Cardiac septum (tissue), 1 donor: ENCODE measurements around the gene TENM3. TPM values are rescaled to one million over a fixed set of nuclear protein-coding genes. Genes with fewer than 3 reads are reported as not detected.
"Not testable (repeated sequence)": the region's sequence is repeated elsewhere in the genome, so short reads cannot be mapped to it uniquely, and the experiment has no call there.

ENCODE experiments used
- DNase-seq: peaks from one replicate; pipeline ENCODE4 v3.0.0-alpha.2; 2020; ENCODE audit warnings: low spot score
- intact Hi-C: fragments of 100-400 bp; cut with DNase I; formaldehyde crosslinking; loops from one replicate; pipeline ENCODE4 v1.14.0; 2022
- long read RNA-seq: library from polyadenylated mRNA; unstranded; transcript quantifications from one replicate; pipeline ENCODE4 v2.0.0, GENCODE V29; 2021
- total RNA-seq: library from RNA; stranded (reverse); fragmentation: NEBNext Ultra II Directional; extraction: Animal tissue kit (Norgen Biotek cat#: 25700); gene quantifications from one replicate; pipeline ENCODE4 v1.2.1, GENCODE V29; 2021
- donor health status: DM: no; HTN: no; CAD: no.

Gene TENM3
- 3.9 TPM for total RNA-seq
- long read RNA-seq, partial matches to known transcripts, result 2 of 6 reads
- long read RNA-seq, other reads (novel, unspliced or antisense), result 4 of 6 reads

GRCh38 chr4:182243204-182243603 lies at the start of gene TENM3:
TENM3 (plus strand) TSS chr4:182243402; CDS start chr4:182324021, 80,619 bp downstream.
- intact Hi-C loops, DNase-seq: not testable (repeated sequence)

DNA sequence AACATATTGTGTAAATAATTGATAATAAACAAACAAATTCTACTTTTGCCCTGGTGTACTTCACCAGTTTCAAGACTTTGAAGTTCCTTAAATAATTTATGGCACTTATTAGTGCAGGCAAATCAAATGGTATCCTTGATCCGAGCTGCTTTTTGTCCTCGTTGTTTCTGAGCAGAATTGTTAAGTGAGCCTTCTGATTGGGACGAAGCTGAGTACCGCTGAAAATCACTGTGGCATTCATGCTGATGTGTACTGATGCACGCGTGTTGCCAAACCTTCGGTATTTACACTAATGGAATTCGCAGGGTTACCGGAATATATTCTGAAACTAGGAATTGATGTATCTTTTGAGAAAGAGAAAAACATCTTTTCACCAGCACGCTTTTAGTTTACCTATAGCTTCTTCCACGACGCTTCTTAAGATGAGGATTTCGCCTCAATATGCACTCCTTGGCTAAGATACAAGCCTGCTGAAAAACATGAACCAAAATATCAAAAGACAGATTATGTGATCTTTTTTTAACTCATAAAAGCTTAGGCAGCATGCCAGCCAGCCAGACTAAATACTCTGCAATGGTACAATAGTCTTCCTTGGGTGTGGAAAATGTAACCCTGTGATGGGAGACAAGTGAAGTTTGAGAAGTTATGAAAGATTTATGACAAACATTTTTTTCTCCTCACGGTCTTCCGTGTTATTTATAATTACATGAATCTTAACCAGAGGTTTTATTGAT lies 48.9 kb upstream of the TENM3 start:
- intact Hi-C loops, result no loop called here
- no peak for DNase-seq

GRCh38 chr4:182197611-182198010 lies 45.6 kb upstream of the TENM3 start:
- no peak for DNase-seq
- intact Hi-C loops, result no loop called here

DNA sequence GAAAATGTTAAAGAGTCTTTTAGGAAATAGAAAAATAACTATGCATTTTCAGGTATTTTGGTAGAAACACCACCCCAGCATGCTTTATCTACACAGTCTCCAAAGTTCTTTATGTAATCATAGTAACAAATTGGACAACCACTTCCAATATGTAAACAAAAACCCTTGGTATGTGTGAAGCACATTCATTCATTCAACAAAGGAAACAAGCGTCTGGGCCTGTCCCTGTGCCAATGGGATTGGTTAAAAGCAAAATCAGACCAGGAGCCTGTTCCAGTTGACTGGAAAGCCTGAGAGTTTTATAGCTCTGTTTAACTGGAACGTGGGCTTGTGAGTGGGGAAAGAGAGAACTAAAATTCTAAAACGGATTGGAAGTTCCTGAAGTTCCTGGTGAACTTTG lies 41.3 kb upstream of the TENM3 start:
- DNase-seq, result no peak
- intact Hi-C loops, result no loop called here

DNA sequence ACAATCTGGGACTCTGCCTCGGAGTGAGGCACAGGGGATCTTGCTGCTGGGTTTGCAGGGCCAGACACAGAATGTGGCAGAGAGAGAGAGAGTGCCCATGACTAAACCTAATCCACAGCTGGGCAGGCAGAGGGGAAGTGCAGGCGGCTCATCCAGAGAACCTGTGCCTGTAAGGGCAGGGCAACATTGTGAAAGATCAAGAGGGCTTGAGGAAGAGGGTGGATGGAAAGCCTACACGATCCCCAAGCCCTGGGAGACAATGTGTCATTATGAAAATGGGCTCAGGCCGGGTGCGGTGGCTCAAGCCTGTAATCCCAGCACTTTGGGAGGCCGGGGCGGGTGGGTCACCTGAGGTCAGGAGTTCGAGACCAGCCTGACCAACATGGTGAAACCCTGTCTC lies 40.6 kb upstream of the TENM3 start:
- intact Hi-C loops, result no loop called here
- no peak for DNase-seq

- intact Hi-C loops, result no loop called here
- DNase-seq, result no peak
Measured at GRCh38 chr4:182203872-182204411, 39.3 kb upstream of the TENM3 start.

DNA sequence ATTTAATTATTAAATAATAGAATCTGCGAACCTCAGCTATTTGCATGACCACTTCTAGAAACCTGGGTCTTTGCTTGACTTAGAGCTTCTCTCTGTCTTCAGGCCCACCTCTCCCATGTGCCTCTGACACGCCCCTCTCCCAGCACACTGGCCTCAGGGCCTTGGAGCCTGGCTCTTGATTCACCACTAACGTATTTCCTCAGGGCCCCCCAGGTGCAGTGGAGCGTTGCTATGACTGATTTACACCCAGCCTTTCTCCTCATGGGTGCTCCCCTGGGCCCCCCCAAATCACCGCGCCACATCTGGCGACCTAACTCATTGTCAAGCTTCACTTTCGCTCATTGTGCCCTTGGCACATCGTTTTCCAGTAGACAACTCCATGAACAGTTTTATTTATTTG lies 37.9 kb upstream of the TENM3 start:
- DNase-seq, result no peak
- intact Hi-C loops, result no loop called here

- intact Hi-C loops, result no loop called here
- no peak for DNase-seq
Measured at GRCh38 chr4:182206266-182206665, 36.9 kb upstream of the TENM3 start.

DNA sequence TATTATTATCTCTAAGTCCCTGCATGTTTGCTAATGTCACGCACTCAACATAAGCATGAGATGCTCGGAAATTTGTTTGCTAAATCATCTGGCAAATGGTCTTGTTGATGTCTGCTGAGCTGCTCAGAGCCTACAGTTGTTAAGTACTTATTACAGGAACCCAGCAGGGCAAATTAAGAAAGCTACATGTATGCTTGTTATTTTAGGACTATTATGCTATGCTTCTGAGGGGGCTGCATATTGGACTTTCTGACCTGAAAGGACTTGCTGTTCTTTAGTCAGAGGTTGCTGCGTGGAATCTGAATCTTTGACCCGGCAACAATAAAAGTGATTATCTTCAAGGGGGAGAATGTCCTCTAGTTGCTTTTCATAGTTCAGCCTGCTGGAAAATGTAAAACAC lies 36.3 kb upstream of the TENM3 start:
- intact Hi-C loops, result no loop called here
- no peak for DNase-seq

GRCh38 chr4:182207830-182208396 lies 35.3 kb upstream of the TENM3 start:
- DNase-seq, result no peak
- intact Hi-C loops, result no loop called here

GRCh38 chr4:182208526-182209050 lies 34.6 kb upstream of the TENM3 start:
- intact Hi-C loops, result no loop called here
- no peak for DNase-seq

DNA sequence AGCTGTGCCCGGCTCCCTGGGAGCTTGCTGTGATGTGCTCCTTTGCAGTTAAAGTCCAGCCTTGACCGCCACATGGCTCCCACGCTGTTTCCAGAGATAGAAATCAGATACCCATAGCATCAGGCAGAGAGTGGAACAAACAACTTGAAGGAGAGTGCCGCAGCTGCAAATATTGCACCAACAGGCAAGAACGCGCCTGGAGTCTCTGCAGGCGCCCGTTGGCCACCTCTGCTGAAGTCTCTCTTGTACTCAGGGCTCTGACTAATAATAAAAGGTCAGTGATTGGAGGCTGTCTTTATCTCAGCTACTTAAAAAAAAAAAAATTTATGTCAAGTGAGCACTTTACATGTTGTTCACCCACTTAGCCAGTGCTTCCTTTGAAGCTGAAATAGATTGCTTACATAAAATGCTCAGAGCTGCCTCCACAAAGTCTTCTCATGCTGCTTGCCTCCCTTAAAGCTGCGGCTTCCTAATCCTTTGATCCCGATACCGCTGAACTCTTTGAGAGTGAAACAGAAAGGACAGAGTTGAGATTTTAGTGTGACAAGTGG lies 30.9 kb upstream of the TENM3 start:
- DNase-seq, result no peak
- intact Hi-C loops, result no loop called here

DNA sequence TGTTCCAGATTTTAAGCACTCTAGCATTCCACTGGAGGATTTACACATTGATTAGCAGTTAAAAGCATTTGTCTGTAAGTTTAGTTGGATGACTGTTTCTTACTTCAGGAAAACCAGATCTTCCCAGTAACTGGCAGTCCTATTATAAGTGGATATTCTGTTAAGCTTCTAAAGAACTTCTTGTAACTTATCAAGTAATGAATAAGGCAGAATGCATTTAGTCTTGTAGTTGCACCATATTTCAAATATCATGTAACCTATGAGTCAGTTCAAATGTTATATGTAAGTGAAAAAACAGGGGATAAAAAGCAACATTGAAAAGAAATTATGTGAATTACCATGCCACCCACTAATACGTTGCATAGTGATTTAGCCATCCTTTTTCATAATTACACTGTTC lies 30.2 kb upstream of the TENM3 start:
- no peak for DNase-seq
- intact Hi-C loops, result no loop called here

DNA sequence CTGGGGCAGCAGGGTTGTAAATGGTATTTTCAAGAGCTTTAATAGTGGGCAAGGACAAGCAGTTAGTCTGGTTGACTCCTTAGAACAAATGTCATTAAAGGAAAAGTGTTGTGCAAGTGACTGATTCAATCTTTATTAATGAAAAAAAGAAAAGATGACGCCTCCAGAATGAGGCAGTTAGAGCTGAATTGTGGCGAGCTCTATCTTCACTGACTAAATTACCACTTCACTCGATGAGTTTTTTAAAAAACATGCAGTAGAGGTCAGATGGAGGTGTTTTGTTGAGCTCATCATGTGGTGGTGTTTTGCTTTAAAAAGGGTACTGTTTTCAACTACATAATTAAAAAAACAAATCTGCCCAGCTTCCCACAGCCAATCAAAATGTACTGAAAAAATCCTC lies 28.1 kb upstream of the TENM3 start:
- no peak for DNase-seq
- intact Hi-C loops, result no loop called here

DNA sequence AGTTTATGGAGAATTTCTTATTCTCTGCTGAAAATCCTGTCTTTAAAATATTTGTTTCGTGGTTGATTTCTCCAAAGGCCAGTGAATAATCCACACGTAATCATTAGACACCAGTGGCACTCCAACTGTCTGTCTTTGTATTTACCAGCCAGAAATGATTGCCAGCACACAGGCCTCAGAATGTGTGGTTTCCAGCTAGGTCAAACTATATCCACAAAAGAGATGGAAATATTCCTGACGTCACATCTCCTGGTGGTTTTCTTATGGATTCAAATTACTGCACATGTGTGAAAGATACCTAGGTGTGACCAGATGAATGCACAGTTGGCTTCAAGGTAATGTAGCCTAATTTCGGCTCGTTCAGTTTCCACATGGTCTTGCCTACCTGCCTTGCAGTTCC lies 27.2 kb upstream of the TENM3 start:
- intact Hi-C loops, result no loop called here
- DNase-seq, result no peak

- intact Hi-C loops, result no loop called here
- DNase-seq, result no peak
Measured at GRCh38 chr4:182219411-182220056, 23.7 kb upstream of the TENM3 start.

DNA sequence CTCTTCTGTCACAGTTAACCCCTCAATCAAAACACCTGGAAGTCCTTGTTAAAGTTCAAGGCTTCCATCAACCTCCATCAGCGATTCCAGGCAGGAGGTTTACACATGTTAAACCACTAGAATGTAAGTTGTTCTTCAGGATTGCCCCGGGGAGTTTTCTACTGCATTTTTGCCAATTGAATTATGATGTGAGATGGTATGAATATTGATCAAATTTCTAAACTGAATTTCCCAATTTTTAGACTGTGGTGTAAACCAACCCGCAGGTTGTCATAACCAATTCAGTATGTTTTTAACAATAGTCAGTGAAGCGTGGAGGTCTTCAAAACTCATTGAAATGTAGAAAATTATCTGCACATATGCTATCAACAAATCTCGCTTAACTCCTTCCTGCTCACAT lies 21.2 kb upstream of the TENM3 start:
- no peak for DNase-seq
- intact Hi-C loops, result no loop called here

- no peak for DNase-seq
Measured at GRCh38 chr4:182222766-182223165, 20.4 kb upstream of the TENM3 start.

GRCh38 chr4:182223708-182224107 lies 19.5 kb upstream of the TENM3 start:
- intact Hi-C loops, result no loop called here
- DNase-seq, result no peak

More at GRCh38 chr4:182222766-182223165, 20.4 kb upstream of the TENM3 start:
- intact Hi-C loops, result no loop called here

- no peak for DNase-seq
- intact Hi-C loops, result no loop called here
Measured at GRCh38 chr4:182224192-182224850, 18.9 kb upstream of the TENM3 start.
